NB4 (cell line): ENCODE results near the gene ATPAF2.

Source experiments
- DNase-seq: peaks from one replicate; pipeline ENCODE4 v3.0.0; 2010; ENCODE audit warnings: low read depth
- H3K4me3 ChIP-seq: one replicate; pipeline ENCODE4 v1.5.1; 2011; ENCODE audit warnings: mild to moderate bottlenecking, low read depth, low read length, moderate library complexity
- MYC ChIP-seq: IDR thresholded peaks from 2 replicates; pipeline ENCODE4 v1.6.1; 2011; ENCODE audit warnings: low read depth, low read length
- POLR2A ChIP-seq: IDR thresholded peaks from 2 replicates; pipeline ENCODE4 v1.6.1; 2011; ENCODE audit warnings: mild to moderate bottlenecking; ENCODE audit not compliant: insufficient read length; ENCODE audit errors: extremely low read depth
- TF ChIP-seq, protein P1 (sequence below): IDR thresholded peaks from one replicate; pipeline ENCODE4 v1.5.1; 2012; ENCODE audit warnings: low read depth, low read length
- TF ChIP-seq, protein P2 (sequence below): IDR thresholded peaks from 2 replicates; pipeline ENCODE4 v1.6.1; 2011; ENCODE audit warnings: low read depth, low read length

The ATPAF2 gene

DNA sequence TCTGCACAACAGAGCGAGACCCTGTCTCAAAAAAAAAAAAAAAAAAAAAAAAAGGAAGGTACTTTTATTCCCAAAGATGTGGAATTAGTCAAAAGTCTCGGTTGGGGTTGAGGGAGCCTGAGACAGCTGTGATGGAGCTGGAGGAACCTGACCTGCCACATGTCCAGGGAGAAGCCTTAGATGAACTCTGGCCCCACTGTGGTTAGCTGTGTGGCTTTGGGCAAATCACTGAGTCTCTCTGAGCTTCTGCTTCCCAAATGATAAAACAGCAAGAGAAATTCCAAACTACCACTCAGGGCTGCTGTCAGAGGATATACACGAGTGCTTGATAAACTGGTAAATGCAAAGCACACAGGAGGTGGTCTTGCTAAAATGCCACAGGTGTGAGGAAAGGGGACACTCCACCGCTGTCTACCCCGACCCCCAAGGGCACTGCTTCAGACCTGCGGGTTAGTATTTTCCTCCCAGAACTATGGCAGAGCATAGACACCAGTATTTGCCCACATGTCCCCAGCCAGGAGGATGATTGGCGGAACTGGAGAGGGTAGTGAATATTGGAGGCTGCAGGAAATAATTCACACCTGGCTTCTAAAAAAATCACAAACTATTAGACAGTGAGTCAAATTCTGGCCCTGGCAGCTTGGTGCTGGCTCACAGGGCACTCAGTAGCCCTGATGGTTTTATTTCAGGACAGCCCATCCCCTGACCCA lies 51.6 kb downstream of the ATPAF2 start:
- no peak overlapping the region for H3K4me3 ChIP-seq
- no peak for TF ChIP-seq MYC
- TF ChIP-seq, protein P1, sequence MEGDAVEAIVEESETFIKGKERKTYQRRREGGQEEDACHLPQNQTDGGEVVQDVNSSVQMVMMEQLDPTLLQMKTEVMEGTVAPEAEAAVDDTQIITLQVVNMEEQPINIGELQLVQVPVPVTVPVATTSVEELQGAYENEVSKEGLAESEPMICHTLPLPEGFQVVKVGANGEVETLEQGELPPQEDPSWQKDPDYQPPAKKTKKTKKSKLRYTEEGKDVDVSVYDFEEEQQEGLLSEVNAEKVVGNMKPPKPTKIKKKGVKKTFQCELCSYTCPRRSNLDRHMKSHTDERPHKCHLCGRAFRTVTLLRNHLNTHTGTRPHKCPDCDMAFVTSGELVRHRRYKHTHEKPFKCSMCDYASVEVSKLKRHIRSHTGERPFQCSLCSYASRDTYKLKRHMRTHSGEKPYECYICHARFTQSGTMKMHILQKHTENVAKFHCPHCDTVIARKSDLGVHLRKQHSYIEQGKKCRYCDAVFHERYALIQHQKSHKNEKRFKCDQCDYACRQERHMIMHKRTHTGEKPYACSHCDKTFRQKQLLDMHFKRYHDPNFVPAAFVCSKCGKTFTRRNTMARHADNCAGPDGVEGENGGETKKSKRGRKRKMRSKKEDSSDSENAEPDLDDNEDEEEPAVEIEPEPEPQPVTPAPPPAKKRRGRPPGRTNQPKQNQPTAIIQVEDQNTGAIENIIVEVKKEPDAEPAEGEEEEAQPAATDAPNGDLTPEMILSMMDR, result no peak
- TF ChIP-seq, protein P2, sequence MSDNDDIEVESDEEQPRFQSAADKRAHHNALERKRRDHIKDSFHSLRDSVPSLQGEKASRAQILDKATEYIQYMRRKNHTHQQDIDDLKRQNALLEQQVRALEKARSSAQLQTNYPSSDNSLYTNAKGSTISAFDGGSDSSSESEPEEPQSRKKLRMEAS, result no peak
- TF ChIP-seq POLR2A, result no peak
- no peak for DNase-seq

DNA sequence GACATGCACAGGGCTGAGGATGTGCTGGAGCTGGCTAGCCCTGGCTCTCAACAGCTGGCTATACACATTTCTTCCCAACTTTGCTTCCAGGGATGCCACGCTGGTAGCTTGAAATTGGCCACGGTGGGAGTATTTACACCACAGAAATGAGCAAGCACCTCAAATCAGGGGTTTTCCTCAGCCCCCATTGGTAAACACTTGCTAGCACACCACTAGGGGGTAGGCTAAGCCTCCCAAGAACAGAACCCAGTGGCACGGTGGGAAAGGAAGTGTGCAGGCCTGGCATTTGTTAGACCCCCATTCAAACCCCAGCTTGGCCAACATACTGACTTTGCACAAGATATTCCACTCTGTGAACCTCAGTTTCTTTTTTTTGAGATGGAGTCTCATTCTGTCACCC lies 53.4 kb downstream of the ATPAF2 start:
- TF ChIP-seq, protein P1, result peak; percentile 59
- no peak for TF ChIP-seq POLR2A
- no peak overlapping the region for H3K4me3 ChIP-seq
- peak; percentile 52 for DNase-seq

DNA sequence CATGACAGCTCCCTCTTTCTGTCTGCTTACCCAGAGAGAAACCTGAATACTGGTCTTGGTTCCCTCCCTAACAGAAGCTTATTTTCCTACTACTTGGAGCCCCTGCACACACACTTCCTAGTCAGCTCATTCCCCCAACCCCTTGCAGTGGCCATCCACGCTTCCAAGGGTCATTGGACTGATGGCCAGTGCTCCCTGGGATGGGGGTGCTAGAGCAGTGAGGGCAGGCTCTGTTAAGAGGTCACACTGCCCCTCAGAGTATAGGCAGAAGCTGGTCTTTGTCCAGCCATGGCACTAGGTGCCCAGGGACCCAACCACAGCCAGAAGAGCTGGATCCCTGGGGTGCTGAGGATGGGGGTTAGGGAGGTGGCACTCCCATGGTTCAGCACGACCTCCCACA lies 53.8 kb downstream of the ATPAF2 start:
- TF ChIP-seq, protein P1, result no peak
- TF ChIP-seq, protein P2, result no peak
- TF ChIP-seq POLR2A, result no peak
- no peak for TF ChIP-seq MYC
- no peak for DNase-seq
- no peak overlapping the region for H3K4me3 ChIP-seq

DNA sequence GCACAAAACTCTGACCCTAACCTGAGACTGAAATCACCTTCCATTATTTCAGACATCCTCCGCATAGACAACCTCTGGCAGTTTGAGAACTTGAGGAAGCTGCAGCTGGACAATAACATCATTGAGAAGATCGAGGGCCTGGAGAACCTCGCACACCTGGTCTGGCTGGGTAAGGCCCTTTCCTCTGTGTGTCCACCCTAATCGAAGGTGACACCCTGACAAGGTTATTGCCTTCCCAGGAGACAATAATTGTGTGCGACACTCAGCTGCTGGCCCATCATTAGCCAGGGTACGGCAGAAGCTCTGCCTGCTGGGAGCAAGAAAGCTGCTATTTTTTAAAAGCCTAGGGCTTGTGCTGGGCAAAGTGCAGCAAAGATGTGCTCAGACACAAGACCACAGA lies 55.2 kb downstream of the ATPAF2 start:
- no peak for DNase-seq
- H3K4me3 ChIP-seq, result no peak overlapping the region
- TF ChIP-seq POLR2A, result no peak
- TF ChIP-seq, protein P2, result no peak
- TF ChIP-seq, protein P1, result no peak
- no peak for TF ChIP-seq MYC

DNA sequence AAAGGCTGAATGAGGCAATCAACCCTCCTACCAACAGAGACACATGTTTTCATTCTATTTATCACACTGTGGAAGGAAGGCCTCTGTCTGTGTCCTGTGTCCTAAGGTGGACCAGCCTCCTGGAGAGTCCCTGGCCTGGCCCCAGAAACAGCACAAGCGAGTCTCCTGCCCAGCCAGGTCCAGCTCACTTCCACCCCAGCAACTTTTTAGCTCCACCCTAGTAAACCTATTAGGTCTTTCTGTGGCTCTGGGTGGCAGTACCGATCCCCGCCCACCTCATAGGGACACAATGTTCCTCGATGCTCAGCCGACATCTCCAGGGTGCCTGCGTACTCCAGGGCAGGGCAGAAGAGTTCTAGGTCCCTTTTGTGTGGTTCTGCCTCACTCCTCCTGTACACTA lies 55.6 kb downstream of the ATPAF2 start:
- H3K4me3 ChIP-seq, result no peak overlapping the region
- no peak for DNase-seq
- TF ChIP-seq, protein P2, result no peak
- TF ChIP-seq MYC, result no peak
- TF ChIP-seq, protein P1, result no peak
- no peak for TF ChIP-seq POLR2A

DNA sequence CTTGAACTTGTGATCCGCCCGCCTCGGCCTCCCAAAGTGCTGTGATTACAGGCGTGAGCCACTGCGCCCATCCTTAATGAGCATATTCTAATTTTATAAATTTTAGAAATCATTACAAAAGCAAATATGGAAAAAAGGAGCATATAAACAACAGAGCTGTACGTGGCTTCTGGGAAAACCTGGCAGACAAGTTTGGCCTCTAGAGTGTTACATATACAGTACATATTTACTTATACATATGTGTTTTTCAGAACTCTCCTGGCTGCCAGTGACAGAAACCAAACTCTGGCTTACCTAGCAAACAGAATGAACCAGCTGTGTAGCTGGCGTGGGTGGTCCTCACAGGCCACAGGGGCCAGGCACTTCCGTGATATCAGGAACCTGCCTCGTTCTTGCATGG lies 56.2 kb downstream of the ATPAF2 start:
- no peak overlapping the region for H3K4me3 ChIP-seq
- DNase-seq, result no peak
- TF ChIP-seq, protein P1, result no peak
- TF ChIP-seq MYC, result no peak
- no peak for TF ChIP-seq POLR2A
- TF ChIP-seq, protein P2, result no peak
